Progenitor cell of endocrine pancreas (in vitro differentiated cells): Measurements from ENCODE around the gene RBM8A. TPM values are rescaled to one million over a fixed set of nuclear protein-coding genes. Genes with fewer than 3 reads are reported as not detected.
A peak's percentile ranks its signal among the peaks of the same experiment; 100 is the strongest.

ENCODE experiments used
- DNase-seq: peaks from one replicate; pipeline ENCODE4 v3.0.0; 2021; ENCODE audit warnings: low spot score; ENCODE audit not compliant: unreplicated experiment
- H3K27ac Mint-ChIP-seq: 2 replicates; pipeline ENCODE4 v1.8.0; 2021; ENCODE audit warnings: mild to moderate bottlenecking, moderate library complexity, mixed read lengths
- H3K27me3 Mint-ChIP-seq: 2 replicates; pipeline ENCODE4 v1.8.0; 2021; ENCODE audit warnings: mixed read lengths
- H3K36me3 Mint-ChIP-seq: 2 replicates; pipeline ENCODE4 v1.8.0; 2022; ENCODE audit warnings: mixed read lengths; ENCODE audit not compliant: insufficient read depth
- H3K4me1 Mint-ChIP-seq: 2 replicates; pipeline ENCODE4 v1.8.0; 2021; ENCODE audit warnings: low read depth, mixed read lengths
- H3K4me3 Mint-ChIP-seq: 2 replicates; pipeline ENCODE4 v1.8.0; 2021; ENCODE audit warnings: low read depth, mild to moderate bottlenecking, moderate library complexity, mixed read lengths
- H3K9me3 Mint-ChIP-seq: 2 replicates; pipeline ENCODE4 v1.8.0; 2021; ENCODE audit warnings: low read depth, mixed read lengths
- CTCF ChIP-seq: fragments of 200-600 bp; sonication (generic); IDR thresholded peaks from one replicate; pipeline ENCODE4 v1.5.0; 2021; ENCODE audit warnings: antibody characterized with exemption, mild to moderate bottlenecking; ENCODE audit not compliant: unreplicated experiment
- total RNA-seq: library from RNA; stranded (reverse); gene quantifications from 2 replicates; pipeline ENCODE4 v1.2.1, GENCODE V29; 2021

The RBM8A gene
- total RNA-seq, 1 donor from 2014 or later = 173 TPM

DNA sequence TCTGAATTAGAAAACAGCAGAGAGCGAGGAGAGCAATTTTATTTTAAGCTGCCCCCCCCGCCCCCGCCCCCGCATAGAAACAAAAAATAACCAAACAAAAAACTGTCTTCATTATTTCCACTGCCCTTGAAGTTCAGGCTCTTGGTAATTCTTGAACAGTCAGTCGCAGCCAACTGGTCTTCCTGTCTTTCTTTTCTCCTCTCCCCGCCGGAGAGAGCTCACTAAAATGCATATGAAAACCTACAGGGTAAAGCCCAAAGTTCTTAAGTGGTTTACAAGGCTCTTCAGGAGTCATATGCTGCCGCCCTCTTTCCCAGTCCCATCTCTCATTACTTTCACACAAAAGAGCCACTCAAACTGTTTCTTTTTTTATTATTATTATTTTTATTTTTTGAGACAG lies 40.5 kb downstream of the RBM8A start:
- Mint-ChIP-seq H3K36me3 (no peaks in the 10 kb centered on the region), H3K4me1 (peaks cover 24% of the 10 kb centered on the region), H3K27me3 (peaks cover 38% of the 10 kb centered on the region), H3K27ac (no peak overlapping the region), H3K9me3 (no peaks in the 10 kb centered on the region), H3K4me3 (peak overlapping the region; percentile 76)
- no peak for TF ChIP-seq CTCF
- no peak for DNase-seq

DNA sequence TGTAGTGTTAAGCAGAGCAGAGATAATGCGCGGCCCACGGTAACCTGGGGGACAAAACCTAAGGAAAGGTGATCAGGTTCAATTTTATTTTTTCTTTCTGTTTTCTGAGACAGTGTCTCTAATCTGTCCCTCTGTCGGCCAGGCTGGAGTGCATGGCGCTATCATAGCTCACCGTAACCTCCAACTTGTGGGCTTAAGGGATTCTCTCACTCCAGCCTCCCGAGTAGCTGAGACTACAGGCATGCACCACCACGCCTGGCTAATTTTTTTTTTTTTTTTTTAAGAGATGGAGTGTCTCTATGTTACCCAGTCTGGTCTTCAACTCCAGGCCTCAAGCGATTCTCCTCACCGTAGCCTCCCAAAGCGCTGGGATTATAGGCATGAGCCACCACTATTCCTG lies 40.9 kb downstream of the RBM8A start:
- no peak for DNase-seq
- Mint-ChIP-seq H3K36me3 (no peaks in the 10 kb centered on the region), H3K27me3 (peaks cover 38% of the 10 kb centered on the region), H3K4me1 (peaks cover 23% of the 10 kb centered on the region), H3K4me3 (peak overlapping the region; percentile 76), H3K27ac (no peak overlapping the region), H3K9me3 (no peaks in the 10 kb centered on the region)
- TF ChIP-seq CTCF = no peak

GRCh38 chr1:145885738-145886287 lies 41.5 kb downstream of the RBM8A start, which contains the start of gene ANKRD35:
TSS of gene ANKRD35 (minus strand) at chr1:145885866. CDS start at chr1:145885758, 108 bp downstream.
- no peaks in the 10 kb centered on the region for H3K9me3 Mint-ChIP-seq
- H3K27me3 Mint-ChIP-seq = peaks cover 38% of the 10 kb centered on the region
- H3K4me1 Mint-ChIP-seq = peaks cover 17% of the 10 kb centered on the region
- no peak within 1 kb of the TSS for H3K27ac Mint-ChIP-seq
- peak within 1 kb of the TSS; percentile 76 for H3K4me3 Mint-ChIP-seq
- peak; percentile 48 for DNase-seq
- no peak for TF ChIP-seq CTCF
- H3K36me3 Mint-ChIP-seq = no peaks in the 10 kb centered on the region

GRCh38 chr1:145884675-145885074 lies 42.6 kb downstream of the RBM8A start:
- peaks cover 38% of the 10 kb centered on the region for H3K27me3 Mint-ChIP-seq

GRCh38 chr1:145879775-145880174 lies 47.5 kb downstream of the RBM8A start:
- Mint-ChIP-seq H3K36me3 (no peaks in the 10 kb centered on the region), H3K4me3 (no peak overlapping the region), H3K9me3 (no peaks in the 10 kb centered on the region), H3K4me1 (peaks cover 9% of the 10 kb centered on the region), H3K27ac (no peak overlapping the region), H3K27me3 (peaks cover 43% of the 10 kb centered on the region)
- no peak for DNase-seq
- no peak for TF ChIP-seq CTCF

More at GRCh38 chr1:145884675-145885074, 42.6 kb downstream of the RBM8A start:
- Mint-ChIP-seq H3K36me3 (no peaks in the 10 kb centered on the region), H3K9me3 (no peaks in the 10 kb centered on the region), H3K4me1 (peaks cover 18% of the 10 kb centered on the region), H3K27ac (no peak overlapping the region), H3K4me3 (peak overlapping the region; percentile 7)
- no peak for DNase-seq
- no peak for TF ChIP-seq CTCF
